ENCODE data around the gene NCLN.
"Not testable (repeated sequence)": the region's sequence is repeated elsewhere in the genome, so short reads cannot be mapped to it uniquely, and the experiment has no call there.

Gene NCLN

GRCh38 chr19:3159565-3159964 is 26.2 kb upstream of the NCLN start:
- Histone ChIP-seq H3K9me3 (replicated peaks; ENCODE audit: low read length) (no peaks in the 10 kb centered on the region), H3K4me2 (ENCODE audit: low read length) (no peak overlapping the region), H3K9ac (ENCODE audit: low read depth, low read length) (no peak overlapping the region), H3K4me1 (ENCODE audit: control insufficient read depth, insufficient read depth, low read length) (peaks cover 14% of the 10 kb centered on the region), H3K4me3 (ENCODE audit: low read length) (no peak overlapping the region), H3K27me3 (ENCODE audit: control insufficient read depth, insufficient read depth, low read length) (no peaks in the 10 kb centered on the region), H3K36me3 (ENCODE audit: insufficient read depth, low read length) (no peaks in the 10 kb centered on the region)

GRCh38 chr19:3160219-3160618 is 25.5 kb upstream of the NCLN start:
- Histone ChIP-seq H3K4me3 (ENCODE audit: low read length) (no peak overlapping the region), H3K9ac (ENCODE audit: low read depth, low read length) (no peak overlapping the region), H3K4me1 (ENCODE audit: control insufficient read depth, insufficient read depth, low read length) (peaks cover 8% of the 10 kb centered on the region), H3K9me3 (replicated peaks; ENCODE audit: low read length) (no peaks in the 10 kb centered on the region), H3K4me2 (ENCODE audit: low read length) (no peak overlapping the region), H3K27me3 (ENCODE audit: control insufficient read depth, insufficient read depth, low read length) (no peaks in the 10 kb centered on the region), H3K36me3 (ENCODE audit: insufficient read depth, low read length) (no peaks in the 10 kb centered on the region)

- H3K4me3 ChIP-seq (ENCODE audit: low read length) = no peak overlapping the region
- no peaks in the 10 kb centered on the region for H3K9me3 ChIP-seq (replicated peaks; ENCODE audit: low read length)
- H3K9ac ChIP-seq (ENCODE audit: low read depth, low read length) = no peak overlapping the region
- peaks cover 4% of the 10 kb centered on the region for H3K4me1 ChIP-seq (ENCODE audit: control insufficient read depth, insufficient read depth, low read length)
- no peaks in the 10 kb centered on the region for H3K27me3 ChIP-seq (ENCODE audit: control insufficient read depth, insufficient read depth, low read length)
- H3K4me2 ChIP-seq (ENCODE audit: low read length) = no peak overlapping the region
- H3K36me3 ChIP-seq (ENCODE audit: insufficient read depth, low read length) = no peaks in the 10 kb centered on the region
Measured at GRCh38 chr19:3161453-3161852, 24.3 kb upstream of the NCLN start.

GRCh38 chr19:3162418-3163229 is 23.1 kb upstream of the NCLN start:
- H3K4me1 ChIP-seq (ENCODE audit: control insufficient read depth, insufficient read depth, low read length) = peaks cover 4% of the 10 kb centered on the region
- no peak overlapping the region for H3K9ac ChIP-seq (ENCODE audit: low read depth, low read length)
- H3K4me3 ChIP-seq (ENCODE audit: low read length) = no peak overlapping the region
- H3K27me3 ChIP-seq (ENCODE audit: control insufficient read depth, insufficient read depth, low read length) = no peaks in the 10 kb centered on the region
- no peaks in the 10 kb centered on the region for H3K9me3 ChIP-seq (replicated peaks; ENCODE audit: low read length)
- no peaks in the 10 kb centered on the region for H3K36me3 ChIP-seq (ENCODE audit: insufficient read depth, low read length)
- no peak overlapping the region for H3K4me2 ChIP-seq (ENCODE audit: low read length)

GRCh38 chr19:3163230-3163886 is 22.4 kb upstream of the NCLN start:
- Histone ChIP-seq H3K4me2 (ENCODE audit: low read length) (peak overlapping the region; percentile 58), H3K27me3 (ENCODE audit: control insufficient read depth, insufficient read depth, low read length) (no peaks in the 10 kb centered on the region), H3K9ac (ENCODE audit: low read depth, low read length) (no peak overlapping the region), H3K4me3 (ENCODE audit: low read length) (no peak overlapping the region), H3K4me1 (ENCODE audit: control insufficient read depth, insufficient read depth, low read length) (peaks cover 4% of the 10 kb centered on the region), H3K36me3 (ENCODE audit: insufficient read depth, low read length) (no peaks in the 10 kb centered on the region), H3K9me3 (replicated peaks; ENCODE audit: low read length) (no peaks in the 10 kb centered on the region)

GRCh38 chr19:3163943-3164342 is 21.8 kb upstream of the NCLN start:
- Histone ChIP-seq H3K9me3 (replicated peaks; ENCODE audit: low read length) (no peaks in the 10 kb centered on the region), H3K36me3 (ENCODE audit: insufficient read depth, low read length) (no peaks in the 10 kb centered on the region), H3K27me3 (ENCODE audit: control insufficient read depth, insufficient read depth, low read length) (no peaks in the 10 kb centered on the region), H3K9ac (ENCODE audit: low read depth, low read length) (no peak overlapping the region), H3K4me2 (ENCODE audit: low read length) (no peak overlapping the region), H3K4me3 (ENCODE audit: low read length) (no peak overlapping the region), H3K4me1 (ENCODE audit: control insufficient read depth, insufficient read depth, low read length) (peaks cover 4% of the 10 kb centered on the region)

- peaks cover 7% of the 10 kb centered on the region for H3K27me3 ChIP-seq (ENCODE audit: control insufficient read depth, insufficient read depth, low read length)
- H3K9ac ChIP-seq (ENCODE audit: low read depth, low read length) = no peak overlapping the region
- H3K4me2 ChIP-seq (ENCODE audit: low read length) = no peak overlapping the region
- H3K9me3 ChIP-seq (replicated peaks; ENCODE audit: low read length) = no peaks in the 10 kb centered on the region
- H3K4me3 ChIP-seq (ENCODE audit: low read length) = no peak overlapping the region
- no peaks in the 10 kb centered on the region for H3K4me1 ChIP-seq (ENCODE audit: control insufficient read depth, insufficient read depth, low read length)
- H3K36me3 ChIP-seq (ENCODE audit: insufficient read depth, low read length) = no peaks in the 10 kb centered on the region
Measured at GRCh38 chr19:3167533-3168272, 18.0 kb upstream of the NCLN start.

- Histone ChIP-seq H3K4me1 (ENCODE audit: control insufficient read depth, insufficient read depth, low read length) (peaks cover 12% of the 10 kb centered on the region), H3K27me3 (ENCODE audit: control insufficient read depth, insufficient read depth, low read length) (peaks cover 7% of the 10 kb centered on the region), H3K9ac (ENCODE audit: low read depth, low read length) (no peak overlapping the region), H3K4me2 (ENCODE audit: low read length) (no peak overlapping the region), H3K9me3 (replicated peaks; ENCODE audit: low read length) (no peaks in the 10 kb centered on the region), H3K4me3 (ENCODE audit: low read length) (no peak overlapping the region), H3K36me3 (ENCODE audit: insufficient read depth, low read length) (no peaks in the 10 kb centered on the region)
Measured at GRCh38 chr19:3171894-3172672, 13.6 kb upstream of the NCLN start.

GRCh38 chr19:3172673-3173000 is 13.1 kb upstream of the NCLN start:
- H3K4me2 ChIP-seq (ENCODE audit: low read length); H3K9ac ChIP-seq (ENCODE audit: low read depth, low read length): not testable (repeated sequence)
- H3K4me1 ChIP-seq (ENCODE audit: control insufficient read depth, insufficient read depth, low read length) = peaks cover 16% of the 10 kb centered on the region

GRCh38 chr19:3175781-3176714 is 9.7 kb upstream of the NCLN start:
- H3K4me1 ChIP-seq (ENCODE audit: control insufficient read depth, insufficient read depth, low read length) = peaks cover 16% of the 10 kb centered on the region
- H3K4me2 ChIP-seq (ENCODE audit: low read length) = no peak overlapping the region
- H3K4me3 ChIP-seq (ENCODE audit: low read length) = no peak overlapping the region

More at GRCh38 chr19:3172673-3173000, 13.1 kb upstream of the NCLN start:
- not testable (repeated sequence) for H3K9me3 ChIP-seq (replicated peaks; ENCODE audit: low read length); H3K36me3 ChIP-seq (ENCODE audit: insufficient read depth, low read length); H3K4me3 ChIP-seq (ENCODE audit: low read length); H3K27me3 ChIP-seq (ENCODE audit: control insufficient read depth, insufficient read depth, low read length)

More at GRCh38 chr19:3175781-3176714, 9.7 kb upstream of the NCLN start:
- Histone ChIP-seq H3K9me3 (replicated peaks; ENCODE audit: low read length) (no peaks in the 10 kb centered on the region), H3K36me3 (ENCODE audit: insufficient read depth, low read length) (no peaks in the 10 kb centered on the region), H3K9ac (ENCODE audit: low read depth, low read length) (no peak overlapping the region), H3K27me3 (ENCODE audit: control insufficient read depth, insufficient read depth, low read length) (peaks cover 7% of the 10 kb centered on the region)

All from skeletal muscle satellite cell (primary cell).